ENCODE measurements around the gene LPP.

DNA sequence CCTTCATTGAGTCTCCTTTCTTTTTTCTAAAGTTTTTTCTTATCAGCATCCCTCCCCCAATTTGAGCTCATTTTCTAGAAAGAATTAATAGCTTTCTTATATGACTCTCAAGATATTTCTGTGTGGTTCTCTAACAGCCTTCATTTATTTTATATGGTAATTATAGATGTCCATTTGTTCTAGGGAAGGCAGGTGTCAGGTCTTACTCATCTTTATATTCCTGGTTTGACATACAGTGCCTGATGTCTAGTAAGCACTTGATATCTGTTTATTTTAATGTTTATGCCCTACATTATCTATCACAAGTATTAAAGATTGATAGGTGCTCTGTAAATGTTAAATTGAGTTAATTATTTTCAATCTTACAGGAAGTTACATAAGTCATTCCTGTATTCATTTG, 591.1 kb downstream of the LPP start:
- TF ChIP-seq, protein P1, sequence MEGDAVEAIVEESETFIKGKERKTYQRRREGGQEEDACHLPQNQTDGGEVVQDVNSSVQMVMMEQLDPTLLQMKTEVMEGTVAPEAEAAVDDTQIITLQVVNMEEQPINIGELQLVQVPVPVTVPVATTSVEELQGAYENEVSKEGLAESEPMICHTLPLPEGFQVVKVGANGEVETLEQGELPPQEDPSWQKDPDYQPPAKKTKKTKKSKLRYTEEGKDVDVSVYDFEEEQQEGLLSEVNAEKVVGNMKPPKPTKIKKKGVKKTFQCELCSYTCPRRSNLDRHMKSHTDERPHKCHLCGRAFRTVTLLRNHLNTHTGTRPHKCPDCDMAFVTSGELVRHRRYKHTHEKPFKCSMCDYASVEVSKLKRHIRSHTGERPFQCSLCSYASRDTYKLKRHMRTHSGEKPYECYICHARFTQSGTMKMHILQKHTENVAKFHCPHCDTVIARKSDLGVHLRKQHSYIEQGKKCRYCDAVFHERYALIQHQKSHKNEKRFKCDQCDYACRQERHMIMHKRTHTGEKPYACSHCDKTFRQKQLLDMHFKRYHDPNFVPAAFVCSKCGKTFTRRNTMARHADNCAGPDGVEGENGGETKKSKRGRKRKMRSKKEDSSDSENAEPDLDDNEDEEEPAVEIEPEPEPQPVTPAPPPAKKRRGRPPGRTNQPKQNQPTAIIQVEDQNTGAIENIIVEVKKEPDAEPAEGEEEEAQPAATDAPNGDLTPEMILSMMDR (IDR thresholded peaks at IDR 0.05; ENCODE audit: insufficient read depth, low read length) = no peak
- TF ChIP-seq, protein P2, sequence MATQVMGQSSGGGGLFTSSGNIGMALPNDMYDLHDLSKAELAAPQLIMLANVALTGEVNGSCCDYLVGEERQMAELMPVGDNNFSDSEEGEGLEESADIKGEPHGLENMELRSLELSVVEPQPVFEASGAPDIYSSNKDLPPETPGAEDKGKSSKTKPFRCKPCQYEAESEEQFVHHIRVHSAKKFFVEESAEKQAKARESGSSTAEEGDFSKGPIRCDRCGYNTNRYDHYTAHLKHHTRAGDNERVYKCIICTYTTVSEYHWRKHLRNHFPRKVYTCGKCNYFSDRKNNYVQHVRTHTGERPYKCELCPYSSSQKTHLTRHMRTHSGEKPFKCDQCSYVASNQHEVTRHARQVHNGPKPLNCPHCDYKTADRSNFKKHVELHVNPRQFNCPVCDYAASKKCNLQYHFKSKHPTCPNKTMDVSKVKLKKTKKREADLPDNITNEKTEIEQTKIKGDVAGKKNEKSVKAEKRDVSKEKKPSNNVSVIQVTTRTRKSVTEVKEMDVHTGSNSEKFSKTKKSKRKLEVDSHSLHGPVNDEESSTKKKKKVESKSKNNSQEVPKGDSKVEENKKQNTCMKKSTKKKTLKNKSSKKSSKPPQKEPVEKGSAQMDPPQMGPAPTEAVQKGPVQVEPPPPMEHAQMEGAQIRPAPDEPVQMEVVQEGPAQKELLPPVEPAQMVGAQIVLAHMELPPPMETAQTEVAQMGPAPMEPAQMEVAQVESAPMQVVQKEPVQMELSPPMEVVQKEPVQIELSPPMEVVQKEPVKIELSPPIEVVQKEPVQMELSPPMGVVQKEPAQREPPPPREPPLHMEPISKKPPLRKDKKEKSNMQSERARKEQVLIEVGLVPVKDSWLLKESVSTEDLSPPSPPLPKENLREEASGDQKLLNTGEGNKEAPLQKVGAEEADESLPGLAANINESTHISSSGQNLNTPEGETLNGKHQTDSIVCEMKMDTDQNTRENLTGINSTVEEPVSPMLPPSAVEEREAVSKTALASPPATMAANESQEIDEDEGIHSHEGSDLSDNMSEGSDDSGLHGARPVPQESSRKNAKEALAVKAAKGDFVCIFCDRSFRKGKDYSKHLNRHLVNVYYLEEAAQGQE (IDR thresholded peaks at IDR 0.05; ENCODE audit: insufficient replicate concordance, low read depth) = no peak
- TF ChIP-seq POLR2AphosphoS5 (IDR thresholded peaks at IDR 0.05; ENCODE audit: low read depth) = no peak
